ENCODE measurements around the gene C15orf61. TPM values are rescaled to one million over a fixed set of nuclear protein-coding genes. Genes with fewer than 3 reads are reported as not detected.

Gene C15orf61
- total and polyA plus RNA-seq, 7 experiments from 2014 or later, result 4.3 to 11.4 (median 8.2) TPM

DNA sequence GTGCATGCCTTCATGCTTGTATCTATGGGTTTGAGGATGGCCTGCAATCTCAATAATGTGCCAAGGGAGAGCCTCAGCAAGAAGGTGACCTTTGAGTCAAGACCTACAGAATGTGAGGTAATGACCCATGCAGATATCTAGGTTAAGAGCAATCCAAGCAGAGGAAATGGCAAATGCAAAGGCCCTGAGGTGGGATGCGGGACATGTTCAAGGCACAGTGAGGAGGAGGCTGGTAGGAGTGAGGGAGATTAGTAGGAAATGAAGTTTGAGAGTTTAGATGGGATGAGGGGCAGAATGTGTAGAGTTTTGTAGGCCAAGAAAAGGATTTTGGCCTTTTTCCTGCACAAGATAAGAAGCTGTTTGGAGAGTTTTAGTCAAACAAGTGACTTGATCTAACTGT is 16.8 kb downstream of the C15orf61 start:
- POLR2A ChIA-PET, result interaction anchor here (5.2 kb wide), 1 partner anchor 12 kb away, joined by 43 read pairs; no protein-coding TSS in a partner anchor

DNA sequence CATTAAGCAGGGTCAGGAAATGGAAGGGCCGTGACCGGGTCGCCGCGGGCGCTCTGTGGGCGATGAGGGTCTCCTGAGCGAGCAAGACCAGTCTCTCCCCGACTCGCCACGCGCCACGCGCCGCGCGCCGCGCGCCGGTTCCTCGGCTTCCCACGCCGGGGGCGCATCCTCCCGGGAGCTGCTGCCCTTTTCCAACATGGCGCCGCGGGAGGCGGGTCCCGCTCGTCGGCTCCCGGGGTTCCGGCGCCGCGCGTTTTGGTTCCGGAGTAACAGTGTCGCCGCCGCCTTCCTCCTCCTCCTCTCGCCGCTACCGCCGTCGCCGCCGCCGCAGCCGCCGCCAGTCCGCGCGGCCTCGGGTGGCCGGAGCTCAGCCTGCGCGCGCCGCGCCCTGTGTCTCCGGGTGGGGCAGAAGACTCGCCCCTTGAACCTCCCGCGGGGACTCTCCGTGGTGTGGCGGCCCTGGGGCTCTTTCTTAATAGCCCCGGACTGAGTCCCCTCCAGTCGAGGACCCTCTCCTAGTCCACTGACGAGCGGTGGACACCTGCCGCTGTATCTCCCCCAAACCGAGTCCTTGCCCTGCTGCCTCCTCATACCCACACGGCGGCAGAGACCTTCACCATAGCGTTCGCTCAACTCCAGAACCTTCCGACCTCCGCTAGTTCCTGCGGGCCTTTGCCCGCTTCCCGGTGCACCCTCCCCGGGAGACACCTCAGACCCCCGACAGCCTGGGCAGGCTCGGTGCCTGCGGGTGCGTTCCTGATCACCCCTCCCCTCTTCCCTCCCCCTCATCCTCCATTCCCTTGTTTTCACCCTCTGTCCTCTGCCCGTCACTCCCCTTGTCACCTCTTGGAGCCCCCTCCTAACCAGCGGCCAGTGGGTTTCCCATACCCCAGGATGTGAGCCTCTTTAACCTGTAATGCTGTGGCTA is 21.8 kb downstream of the C15orf61 start, which contains the start of gene MAP2K5:
Gene MAP2K5 (plus strand): TSS at position 284 of the 928 bp plus-strand sequence. CDS start 633 bp downstream, at position 917.
- Mint-ChIP-seq H3K4me3 (peak within 1 kb of the TSS; percentile 92 to 98 (median 98)), H3K36me3 (peaks cover 0 to 16% (median 4%) of the 10 kb centered on the region in 5 donors), H3K9me3 (no peaks in the 10 kb centered on the region), H3K27me3 (no peaks in the 10 kb centered on the region), H3K27ac (peak within 1 kb of the TSS; percentile 97 to 100 (median 99)), H3K4me1 (peaks cover 20 to 68% (median 56%) of the 10 kb centered on the region in 7 donors)
- POLR2A ChIA-PET, result interaction anchor here (0.7 to 5.2 kb wide), 10 partner anchors 9 to 735 kb away, joined by 3 to 43 read pairs (median 6); partner anchors contain the start of genes C15orf61, FEM1B, PIAS1 and RNU6-1
- intact Hi-C loops (cut with micrococcal nuclease), result loop anchor here (1.0 to 10.0 kb wide), 11 partner anchors 21 to 1620 kb away; partner anchors contain the start of genes FEM1B (in 2 of the 2), RNU6-1 (in 2 of the 2), AAGAB (in 1 of the 2) and C15orf61 (in 1 of the 2)
- Histone ChIP-seq H3K36me3 (ENCODE audit: control insufficient read depth in 2 of 3, insufficient read depth in 3 of 3, low read length in 3 of 3) (peaks cover 0 to 5% (median 0%) of the 10 kb centered on the region in 3 experiments), H3K27ac (ENCODE audit: low read depth, low read length) (peak within 1 kb of the TSS; percentile 78), H3K4me1 (ENCODE audit: control insufficient read depth in 2 of 2, insufficient read depth in 2 of 2, low read length in 2 of 2) (peaks cover 7 to 22% of the 10 kb centered on the region in 2 donors), H3K27me3 (ENCODE audit: control insufficient read depth in 2 of 2, insufficient read depth in 2 of 2, low read length in 2 of 2) (no peaks in the 10 kb centered on the region), H3K9me3 (ENCODE audit: control insufficient read depth in 2 of 3, low read length in 3 of 3) (no peaks in the 10 kb centered on the region), H3K4me3 (ENCODE audit: low read length) (peak within 1 kb of the TSS; percentile 90)
- ATAC-seq (peak; percentile 89), DNase-seq (peak; percentile 75 to 87 (median 78))
- CTCF ChIA-PET, result interaction anchor here (0.6 to 0.9 kb wide), 3 partner anchors 22 to 404 kb away, joined by 3 read pairs; no protein-coding TSS in a partner anchor

More for the DNA sequence above, 16.8 kb downstream of the C15orf61 start:
- no peak for ATAC-seq
- Mint-ChIP-seq H3K4me1 (peaks cover 7 to 25% (median 18%) of the 10 kb centered on the region in 7 donors), H3K9me3 (no peaks in the 10 kb centered on the region), H3K27me3 (peaks cover 0 to 3% (median 0%) of the 10 kb centered on the region in 5 donors), H3K4me3 (no peak overlapping the region), H3K27ac (no peak overlapping the region), H3K36me3 (peaks cover 0 to 9% (median 0%) of the 10 kb centered on the region in 5 donors)
- no peaks in the 10 kb centered on the region for H3K9me3 ChIP-seq (ENCODE audit: control insufficient read depth in 2 of 3, low read length in 3 of 3)
- H3K27ac ChIP-seq (ENCODE audit: low read depth, low read length), result no peak overlapping the region
- peaks cover 4 to 7% of the 10 kb centered on the region in 2 donors for H3K4me1 ChIP-seq (ENCODE audit: control insufficient read depth in 2 of 2, insufficient read depth in 2 of 2, low read length in 2 of 2)
- CTCF ChIA-PET, result no interaction called here
- no peak for DNase-seq
- intact Hi-C loops (cut with micrococcal nuclease), result no loop called here
- no peak overlapping the region for H3K4me3 ChIP-seq (ENCODE audit: low read length)
- no peaks in the 10 kb centered on the region for H3K27me3 ChIP-seq (ENCODE audit: control insufficient read depth in 2 of 2, insufficient read depth in 2 of 2, low read length in 2 of 2)
- peaks cover 0 to 5% (median 0%) of the 10 kb centered on the region in 3 experiments for H3K36me3 ChIP-seq (ENCODE audit: control insufficient read depth in 2 of 3, insufficient read depth in 3 of 3, low read length in 3 of 3)

DNA sequence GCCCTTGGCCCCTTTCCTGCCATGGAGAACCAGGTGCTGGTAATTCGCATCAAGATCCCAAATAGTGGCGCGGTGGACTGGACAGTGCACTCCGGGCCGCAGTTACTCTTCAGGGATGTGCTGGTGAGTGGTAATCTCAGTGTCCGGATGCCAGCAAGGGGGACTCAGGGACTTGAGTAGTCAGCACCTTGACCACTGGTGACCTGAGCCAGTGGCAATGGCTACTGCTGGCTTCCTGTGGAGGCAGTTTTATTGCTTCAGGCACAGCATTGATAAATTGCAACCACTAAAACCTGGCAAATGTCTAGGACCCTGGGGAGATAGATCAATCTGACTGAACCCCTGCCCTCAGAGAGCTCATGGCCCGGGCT is 22.4 kb downstream of the C15orf61 start:
- Mint-ChIP-seq H3K4me3 (peak overlapping the region; percentile 88 to 98 (median 94)), H3K4me1 (peaks cover 19 to 75% (median 63%) of the 10 kb centered on the region in 7 donors), H3K27me3 (no peaks in the 10 kb centered on the region), H3K9me3 (no peaks in the 10 kb centered on the region), H3K27ac (peak overlapping the region; percentile 76 to 100 (median 93)), H3K36me3 (peaks cover 0 to 12% (median 4%) of the 10 kb centered on the region in 5 donors)
- POLR2A ChIA-PET, result interaction anchor here (0.8 to 1.0 kb wide), 2 partner anchors 92 to 211 kb away, joined by 3 to 4 read pairs; no protein-coding TSS in a partner anchor
- H3K9me3 ChIP-seq (ENCODE audit: control insufficient read depth in 2 of 3, low read length in 3 of 3), result no peaks in the 10 kb centered on the region
- H3K27ac ChIP-seq (ENCODE audit: low read depth, low read length), result peak overlapping the region; percentile 78
- intact Hi-C loops (cut with micrococcal nuclease), result loop anchor here (5.0 to 10.0 kb wide), 7 partner anchors 86 to 1619 kb away; partner anchors contain the start of genes AAGAB (in 1 of the 2), FEM1B (in 1 of the 2), GLCE (in 1 of the 2) and IQCH (in 1 of the 2)
- no peak for ATAC-seq
- H3K27me3 ChIP-seq (ENCODE audit: control insufficient read depth in 2 of 2, insufficient read depth in 2 of 2, low read length in 2 of 2), result no peaks in the 10 kb centered on the region
- H3K4me3 ChIP-seq (ENCODE audit: low read length), result peak overlapping the region; percentile 90
- DNase-seq, result no peak
- CTCF ChIA-PET, result no interaction called here
- H3K4me1 ChIP-seq (ENCODE audit: control insufficient read depth in 2 of 2, insufficient read depth in 2 of 2, low read length in 2 of 2), result peaks cover 7 to 22% of the 10 kb centered on the region in 2 donors
- peaks cover 0 to 5% (median 0%) of the 10 kb centered on the region in 3 experiments for H3K36me3 ChIP-seq (ENCODE audit: control insufficient read depth in 2 of 3, insufficient read depth in 3 of 3, low read length in 3 of 3)

DNA sequence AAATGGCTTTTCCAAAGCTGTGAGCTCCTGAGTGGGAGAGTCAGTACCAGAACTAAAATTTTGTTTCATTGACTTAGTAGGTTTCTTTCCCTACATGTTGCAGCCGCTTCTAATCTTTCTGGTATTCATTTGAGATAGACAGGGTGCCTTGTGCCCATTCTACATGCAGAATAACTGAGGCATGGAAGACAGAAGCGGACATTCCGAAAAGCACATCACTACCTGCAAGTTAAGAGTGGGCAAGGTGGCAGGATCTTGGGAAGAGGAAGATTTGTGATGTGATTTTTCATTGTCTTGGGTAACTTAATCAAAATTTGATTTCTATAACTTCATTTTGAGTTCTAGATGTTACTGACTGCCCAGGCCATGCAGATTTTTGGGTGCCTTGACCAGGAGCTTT is 23.5 kb downstream of the C15orf61 start:
- intact Hi-C loops (cut with micrococcal nuclease), result loop anchor here (5.0 to 10.0 kb wide), 7 partner anchors 87 to 1618 kb away; partner anchors contain the start of genes AAGAB (in 1 of the 2), FEM1B (in 1 of the 2), GLCE (in 1 of the 2) and IQCH (in 1 of the 2)
- H3K4me3 ChIP-seq (ENCODE audit: low read length), result no peak overlapping the region
- peaks cover 0 to 5% (median 0%) of the 10 kb centered on the region in 3 experiments for H3K36me3 ChIP-seq (ENCODE audit: control insufficient read depth in 2 of 3, insufficient read depth in 3 of 3, low read length in 3 of 3)
- no peaks in the 10 kb centered on the region for H3K27me3 ChIP-seq (ENCODE audit: control insufficient read depth in 2 of 2, insufficient read depth in 2 of 2, low read length in 2 of 2)
- no peaks in the 10 kb centered on the region for H3K9me3 ChIP-seq (ENCODE audit: control insufficient read depth in 2 of 3, low read length in 3 of 3)
- ChIA-PET POLR2A (interaction anchor here (1.0 kb wide), 1 partner anchor 210 kb away, joined by 4 read pairs; no protein-coding TSS in a partner anchor), CTCF (no interaction called here)
- peaks cover 7 to 27% of the 10 kb centered on the region in 2 donors for H3K4me1 ChIP-seq (ENCODE audit: control insufficient read depth in 2 of 2, insufficient read depth in 2 of 2, low read length in 2 of 2)
- H3K36me3 Mint-ChIP-seq, result peaks cover 0 to 11% (median 9%) of the 10 kb centered on the region in 5 donors
- no peaks in the 10 kb centered on the region for H3K9me3 Mint-ChIP-seq
- DNase-seq (no peak), ATAC-seq (no peak)
- H3K27me3 Mint-ChIP-seq, result no peaks in the 10 kb centered on the region
- H3K4me1 Mint-ChIP-seq, result peaks cover 25 to 76% (median 66%) of the 10 kb centered on the region in 7 donors
- H3K27ac Mint-ChIP-seq, result peak overlapping the region in 7 of 9 donors; percentile 4 to 99 (median 76)
- H3K27ac ChIP-seq (ENCODE audit: low read depth, low read length), result no peak overlapping the region
- peak overlapping the region; percentile 12 to 98 (median 92) for H3K4me3 Mint-ChIP-seq

DNA sequence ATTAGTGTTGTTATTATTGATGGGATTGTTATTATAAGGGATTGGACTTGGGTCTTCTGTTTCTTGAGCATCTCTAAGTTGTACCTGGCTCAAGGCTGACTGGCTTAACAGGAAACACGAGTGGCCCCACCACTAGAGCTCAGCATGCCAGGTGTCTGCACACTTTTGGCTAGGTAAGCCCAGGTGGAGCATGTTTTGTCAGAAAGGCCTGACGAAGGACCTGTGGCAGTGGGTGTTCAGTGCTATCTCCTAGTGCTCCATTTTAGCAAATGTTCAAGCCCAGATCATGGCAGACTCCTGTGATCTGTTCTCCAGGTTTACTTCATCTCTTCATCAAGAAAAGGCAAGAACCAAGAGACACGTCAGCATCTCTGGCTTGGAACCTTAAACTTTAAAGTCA is 24.9 kb downstream of the C15orf61 start:
- H3K27me3 Mint-ChIP-seq, result no peaks in the 10 kb centered on the region
- CTCF ChIA-PET, result no interaction called here

DNA sequence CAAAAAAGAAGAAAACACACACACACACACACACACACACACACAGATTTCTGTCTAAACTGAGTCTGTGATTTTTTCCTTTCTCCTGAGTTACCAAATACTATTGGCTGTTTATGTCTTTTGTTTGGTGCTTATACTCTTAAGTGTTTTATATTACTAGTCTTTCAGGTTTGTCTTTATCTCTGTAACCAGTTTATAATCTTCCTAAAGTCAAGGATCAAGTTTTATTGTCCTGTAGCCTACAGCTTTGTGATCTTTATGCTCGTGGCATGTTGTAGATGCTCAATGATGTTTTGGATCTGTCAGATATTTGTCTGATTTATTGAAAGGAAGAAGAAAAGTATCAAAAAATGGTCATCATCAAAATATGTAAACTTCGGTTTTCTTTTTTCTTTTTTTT is 26.1 kb downstream of the C15orf61 start:
- H3K27me3 Mint-ChIP-seq, result no peaks in the 10 kb centered on the region
- H3K9me3 Mint-ChIP-seq, result no peaks in the 10 kb centered on the region
- POLR2A ChIA-PET, result no interaction called here
- H3K4me1 Mint-ChIP-seq, result peaks cover 25 to 64% (median 57%) of the 10 kb centered on the region in 7 donors
- H3K36me3 Mint-ChIP-seq, result peaks cover 0 to 31% (median 12%) of the 10 kb centered on the region in 5 donors
- no peak overlapping the region for H3K27ac Mint-ChIP-seq
- Histone ChIP-seq H3K9me3 (ENCODE audit: control insufficient read depth in 2 of 3, low read length in 3 of 3) (no peaks in the 10 kb centered on the region), H3K36me3 (ENCODE audit: control insufficient read depth in 2 of 3, insufficient read depth in 3 of 3, low read length in 3 of 3) (peaks cover 0 to 13% (median 4%) of the 10 kb centered on the region in 3 experiments), H3K27ac (ENCODE audit: low read depth, low read length) (no peak overlapping the region), H3K4me1 (ENCODE audit: control insufficient read depth in 2 of 2, insufficient read depth in 2 of 2, low read length in 2 of 2) (peaks cover 0 to 23% of the 10 kb centered on the region in 2 donors), H3K4me3 (ENCODE audit: low read length) (no peak overlapping the region), H3K27me3 (ENCODE audit: control insufficient read depth in 2 of 2, insufficient read depth in 2 of 2, low read length in 2 of 2) (no peaks in the 10 kb centered on the region)
- H3K4me3 Mint-ChIP-seq, result no peak overlapping the region
- ATAC-seq (no peak), DNase-seq (no peak)
- intact Hi-C loops (cut with micrococcal nuclease), result loop anchor here in 1 of 2 donors (10.0 kb wide), 2 partner anchors 292 to 632 kb away; partner anchors contain the start of genes AAGAB and IQCH
- CTCF ChIA-PET, result no interaction called here

More for the DNA sequence above, 24.9 kb downstream of the C15orf61 start:
- Mint-ChIP-seq H3K36me3 (peaks cover 0 to 23% (median 12%) of the 10 kb centered on the region in 5 donors), H3K4me3 (peak overlapping the region in 2 of 10 donors; percentile 23 to 64), H3K9me3 (no peaks in the 10 kb centered on the region), H3K27ac (peak overlapping the region in 4 of 9 donors; percentile 38 to 74 (median 62)), H3K4me1 (peaks cover 25 to 74% (median 64%) of the 10 kb centered on the region in 7 donors)
- H3K4me3 ChIP-seq (ENCODE audit: low read length), result no peak overlapping the region
- POLR2A ChIA-PET, result interaction anchor here (0.8 kb wide), 1 partner anchor 22 kb away, joined by 3 read pairs; no protein-coding TSS in a partner anchor
- H3K36me3 ChIP-seq (ENCODE audit: control insufficient read depth in 2 of 3, insufficient read depth in 3 of 3, low read length in 3 of 3), result peaks cover 0 to 7% (median 4%) of the 10 kb centered on the region in 3 experiments
- DNase-seq (no peak), ATAC-seq (no peak)
- H3K27ac ChIP-seq (ENCODE audit: low read depth, low read length), result no peak overlapping the region
- H3K9me3 ChIP-seq (ENCODE audit: control insufficient read depth in 2 of 3, low read length in 3 of 3), result no peaks in the 10 kb centered on the region
- H3K4me1 ChIP-seq (ENCODE audit: control insufficient read depth in 2 of 2, insufficient read depth in 2 of 2, low read length in 2 of 2), result peaks cover 5 to 24% of the 10 kb centered on the region in 2 donors
- H3K27me3 ChIP-seq (ENCODE audit: control insufficient read depth in 2 of 2, insufficient read depth in 2 of 2, low read length in 2 of 2), result no peaks in the 10 kb centered on the region
- intact Hi-C loops (cut with micrococcal nuclease), result loop anchor here in 1 of 2 donors (10.0 kb wide), 2 partner anchors 291 to 631 kb away; partner anchors contain the start of genes AAGAB and IQCH
